Mesenchymal stem cell (in vitro differentiated cells and primary cell): ENCODE results near the gene MUS81.
A peak's percentile ranks its signal among the peaks of the same experiment; 100 is the strongest.

ENCODE experiments used
- DNase-seq: peaks from one replicate; pipeline ENCODE4 v3.0.0-alpha.2; 2013
- H2AFZ ChIP-seq: one replicate; pipeline ENCODE4 v1.6.1; 2013; ENCODE audit warnings: low read depth, mild to moderate bottlenecking, control low read depth, inconsistent platforms, low read length, moderate library complexity
- H2AK5ac ChIP-seq: 2 replicates; pipeline ENCODE4 v1.6.1; 2013; ENCODE audit warnings: low read length, moderate library complexity, mild to moderate bottlenecking, inconsistent platforms; ENCODE audit not compliant: severe bottlenecking
- H2BK120ac ChIP-seq: one replicate; pipeline ENCODE4 v1.6.1; 2013; ENCODE audit warnings: low read depth, mild to moderate bottlenecking, inconsistent platforms, low read length, moderate library complexity
- H2BK12ac ChIP-seq, 2 experiments: one replicate each; pipeline ENCODE4 v1.6.1; 2013; ENCODE audit warnings: inconsistent platforms in 2 of 2, low read length in 2 of 2, mild to moderate bottlenecking in 2 of 2, moderate library complexity in 2 of 2, control low read depth in 1 of 2
- H2BK15ac ChIP-seq: one replicate; pipeline ENCODE4 v1.6.1; 2013; ENCODE audit warnings: mild to moderate bottlenecking, low read depth, inconsistent platforms; ENCODE audit not compliant: poor library complexity, severe bottlenecking
- H2BK5ac ChIP-seq: 2 replicates; pipeline ENCODE4 v1.6.1; 2013; ENCODE audit warnings: low read depth, mild to moderate bottlenecking, low read length, control low read depth, inconsistent platforms; ENCODE audit not compliant: poor library complexity, severe bottlenecking
- H3K14ac ChIP-seq, 2 experiments: one replicate each; pipeline ENCODE4 v1.6.1; 2013; ENCODE audit warnings: inconsistent platforms in 2 of 2, low read length in 2 of 2, control low read depth in 1 of 2, mild to moderate bottlenecking in 1 of 2, moderate library complexity in 1 of 2
- H3K18ac ChIP-seq, 2 experiments: one replicate each; pipeline ENCODE4 v1.6.1; 2013; ENCODE audit warnings: inconsistent platforms in 2 of 2, low read length in 2 of 2, control low read depth in 1 of 2, low read depth in 1 of 2, mild to moderate bottlenecking in 1 of 2
- H3K23ac ChIP-seq, 2 experiments: one replicate each; pipeline ENCODE4 v1.6.1; 2013; ENCODE audit warnings: inconsistent platforms in 2 of 2, low read length in 2 of 2, mild to moderate bottlenecking in 2 of 2, moderate library complexity in 2 of 2, control low read depth in 1 of 2
- H3K27ac ChIP-seq: 2 replicates; pipeline ENCODE4 v1.5.1; 2013; ENCODE audit warnings: mild to moderate bottlenecking, moderate library complexity, low read length, control low read depth, inconsistent platforms; ENCODE audit not compliant: poor library complexity, severe bottlenecking
- H3K27me3 ChIP-seq, 2 experiments: 2 replicates each; pipeline versions ENCODE4 v1.6.1 to v1.7.0; 2013; ENCODE audit warnings: low read length in 2 of 2, mild to moderate bottlenecking in 2 of 2, moderate library complexity in 2 of 2, control low read depth in 1 of 2, inconsistent platforms in 1 of 2; ENCODE audit not compliant: control insufficient read depth in 1 of 2, insufficient read depth in 1 of 2
- H3K36me3 ChIP-seq, 2 experiments: 2 replicates each; pipeline versions ENCODE4 v1.6.1 to v1.7.0; 2013; ENCODE audit warnings: low read length in 2 of 2, control low read depth in 1 of 2, inconsistent platforms in 1 of 2, low read depth in 1 of 2, mild to moderate bottlenecking in 1 of 2; ENCODE audit not compliant: insufficient read depth in 2 of 2, control insufficient read depth in 1 of 2
- H3K4ac ChIP-seq, 2 experiments: one replicate each; pipeline ENCODE4 v1.6.1; 2013; ENCODE audit warnings: inconsistent platforms in 2 of 2, low read length in 2 of 2, mild to moderate bottlenecking in 2 of 2, moderate library complexity in 2 of 2, control low read depth in 1 of 2, low read depth in 1 of 2
- H3K4me1 ChIP-seq: 2 replicates; pipeline ENCODE4 v1.6.1; 2013; ENCODE audit warnings: low read depth, low read length, control low read depth; ENCODE audit not compliant: control insufficient read depth, insufficient read depth
- H3K4me2 ChIP-seq: 2 replicates; pipeline ENCODE4 v1.6.1; 2013; ENCODE audit warnings: low read length, mild to moderate bottlenecking, inconsistent platforms; ENCODE audit not compliant: poor library complexity, severe bottlenecking
- H3K4me3 ChIP-seq, 2 experiments: 2 replicates each; pipeline versions ENCODE4 v1.5.1 to v1.7.0; 2013; ENCODE audit warnings: low read length in 2 of 2, mild to moderate bottlenecking in 2 of 2, control low read depth in 1 of 2, low read depth in 1 of 2; ENCODE audit not compliant: insufficient read depth in 1 of 2
- H3K79me1 ChIP-seq: replicated peaks from 2 replicates; pipeline ENCODE4 v1.6.1; 2013; ENCODE audit warnings: mild to moderate bottlenecking, control low read depth, low read length, inconsistent platforms; ENCODE audit not compliant: poor library complexity, severe bottlenecking
- H3K9ac ChIP-seq: 2 replicates; pipeline ENCODE4 v1.7.0; 2013; ENCODE audit warnings: mild to moderate bottlenecking, low read length, moderate library complexity
- H3K9me3 ChIP-seq: 2 replicates; pipeline ENCODE4 v1.7.0; 2013; ENCODE audit warnings: mild to moderate bottlenecking, low read length; ENCODE audit not compliant: control insufficient read depth
- H4K8ac ChIP-seq: one replicate; pipeline ENCODE4 v1.6.1; 2013; ENCODE audit warnings: inconsistent platforms, mild to moderate bottlenecking, low read length, moderate library complexity
- H4K91ac ChIP-seq: one replicate; pipeline ENCODE4 v1.6.1; 2013; ENCODE audit warnings: mild to moderate bottlenecking, low read length, inconsistent platforms
- WGBS: methylation state at CpG from one replicate; pipeline ENCODE4 v1.1.7; 2013; ENCODE audit warnings: mixed read lengths; 5-methylcytosine and 5-hydroxymethylcytosine counted together

Gene MUS81

GRCh38 chr11:65883786-65884715 is 23.8 kb downstream of the MUS81 start:
- Histone ChIP-seq H2AK5ac (no peak overlapping the region), H4K8ac (no peak overlapping the region), H3K36me3 (peaks cover 51 to 61% of the 10 kb centered on the region in 2 experiments), H3K9ac (peak overlapping the region; percentile 21), H3K27ac (no peak overlapping the region), H3K4me3 (no peak overlapping the region), H2BK5ac (no peak overlapping the region), H2BK12ac (no peak overlapping the region), H3K14ac (no peak overlapping the region), H2BK15ac (no peak overlapping the region), H4K91ac (peak overlapping the region; percentile 43), H2AFZ (no peak overlapping the region), H3K79me1 (peaks cover 27% of the 10 kb centered on the region), H3K4me1 (peaks cover 16% of the 10 kb centered on the region), H3K23ac (no peak overlapping the region), H3K4me2 (no peak overlapping the region), H2BK120ac (no peak overlapping the region), H3K18ac (no peak overlapping the region), H3K9me3 (no peaks in the 10 kb centered on the region), H3K27me3 (no peaks in the 10 kb centered on the region), H3K4ac (no peak overlapping the region)
- no peak for DNase-seq
- 88% methylated on average over 27 of the region's 28 CpGs for WGBS

DNA sequence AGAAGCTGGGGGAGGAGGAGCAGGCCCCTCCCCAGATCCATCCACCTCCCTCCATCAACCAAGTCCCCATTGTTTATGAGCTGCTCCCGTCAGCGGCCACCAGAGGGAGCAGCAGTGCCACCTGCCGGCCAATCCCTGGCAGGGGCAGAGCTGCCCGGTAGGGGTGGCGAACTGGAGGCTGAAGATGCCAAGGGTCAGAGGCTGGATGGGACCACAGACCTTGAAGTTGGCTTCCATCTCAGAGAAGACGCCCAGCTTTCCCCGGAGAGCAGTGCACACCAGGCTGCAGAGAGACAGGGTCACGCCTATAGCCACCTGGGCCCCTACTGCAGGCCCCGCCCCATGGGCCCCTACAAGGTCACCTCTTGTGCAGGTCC is 24.5 kb downstream of the MUS81 start:
- Histone ChIP-seq H3K18ac (no peak overlapping the region), H3K9me3 (no peaks in the 10 kb centered on the region), H3K14ac (no peak overlapping the region), H3K4me1 (peaks cover 16% of the 10 kb centered on the region), H4K8ac (peak overlapping the region; percentile 4), H3K4me2 (no peak overlapping the region), H3K27ac (no peak overlapping the region), H2AK5ac (no peak overlapping the region), H2AFZ (no peak overlapping the region), H3K23ac (no peak overlapping the region), H3K4ac (no peak overlapping the region), H2BK12ac (no peak overlapping the region), H3K79me1 (peaks cover 27% of the 10 kb centered on the region), H2BK15ac (no peak overlapping the region), H3K36me3 (peaks cover 51 to 60% of the 10 kb centered on the region in 2 experiments), H2BK5ac (no peak overlapping the region), H2BK120ac (no peak overlapping the region), H3K9ac (peak overlapping the region; percentile 21), H3K4me3 (no peak overlapping the region), H3K27me3 (no peaks in the 10 kb centered on the region), H4K91ac (no peak overlapping the region)
- peak; percentile 80 for DNase-seq
- WGBS = 32% methylated on average over 9 of the region's 9 CpGs

DNA sequence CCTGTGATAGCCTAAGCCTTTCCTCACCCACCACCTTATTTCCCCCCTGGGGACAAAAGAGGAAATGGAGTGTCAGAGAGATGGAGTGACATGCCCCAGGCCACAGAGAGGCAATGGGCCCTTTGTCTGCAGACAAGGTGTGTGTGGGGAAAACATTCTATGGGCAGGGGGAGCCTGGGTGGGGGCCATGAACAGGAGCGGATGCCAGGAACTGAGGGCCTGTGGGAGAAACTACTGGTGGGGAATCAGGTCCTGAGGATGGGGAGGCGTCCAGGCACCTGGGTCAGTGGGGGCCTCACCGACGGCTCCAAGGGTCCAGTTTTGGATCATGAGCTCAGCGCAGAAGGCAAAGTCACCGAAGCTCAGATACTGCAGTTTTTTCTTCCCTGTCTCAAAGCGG is 25.0 kb downstream of the MUS81 start:
- no peak overlapping the region for H2BK5ac ChIP-seq
- 96% methylated on average over 7 of the region's 7 CpGs for WGBS

DNA sequence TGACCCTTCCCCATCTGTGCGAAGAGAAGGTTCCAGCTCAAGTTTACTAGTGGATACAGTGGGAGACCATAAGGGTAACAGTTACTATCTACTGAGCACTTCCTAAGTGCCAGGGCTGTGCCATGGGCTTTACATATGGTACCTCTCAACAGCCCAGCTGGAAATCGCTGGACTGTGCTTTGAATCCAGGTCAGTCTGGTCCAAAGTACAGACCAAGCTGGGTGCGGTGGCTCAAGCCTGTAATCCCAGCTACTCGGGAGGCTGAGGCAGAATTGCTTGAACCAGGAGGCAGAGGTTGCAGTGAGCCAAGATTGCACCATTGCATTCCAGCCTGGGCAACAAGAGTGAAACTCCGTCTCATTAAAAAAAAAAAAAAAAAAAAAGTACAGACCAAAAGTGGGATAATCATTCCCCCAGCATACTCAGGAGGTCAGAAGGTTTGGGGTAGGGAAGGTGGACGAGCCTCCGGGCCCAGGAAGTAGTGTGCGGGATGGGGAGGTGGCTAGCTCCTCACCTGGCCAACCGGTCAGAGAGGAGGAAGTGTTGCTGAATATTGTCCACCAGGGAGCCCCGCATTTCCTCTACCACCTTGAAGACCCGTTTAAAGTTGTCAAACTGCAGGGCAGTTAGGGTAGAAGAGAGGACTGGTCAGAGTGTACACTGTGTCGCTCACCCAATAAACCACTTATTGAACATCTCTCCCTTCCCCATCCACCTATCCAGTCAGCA is 25.7 kb downstream of the MUS81 start:
- H3K27me3 ChIP-seq = no peaks in the 10 kb centered on the region
- peaks cover 21% of the 10 kb centered on the region for H3K4me1 ChIP-seq
- H3K36me3 ChIP-seq = peaks cover 51 to 56% of the 10 kb centered on the region in 2 experiments
- no peak overlapping the region for H2AFZ ChIP-seq
- no peak overlapping the region for H3K23ac ChIP-seq
- peak overlapping the region; percentile 94 for H3K9ac ChIP-seq
- no peak overlapping the region for H2BK5ac ChIP-seq
- H3K9me3 ChIP-seq = no peaks in the 10 kb centered on the region
- no peak overlapping the region for H3K4ac ChIP-seq
- H3K79me1 ChIP-seq = peaks cover 28% of the 10 kb centered on the region
- H3K18ac ChIP-seq = no peak overlapping the region
- H4K8ac ChIP-seq = no peak overlapping the region
- H3K4me3 ChIP-seq = no peak overlapping the region
- DNase-seq = no peak
- H3K27ac ChIP-seq = no peak overlapping the region
- no peak overlapping the region for H2BK120ac ChIP-seq
- no peak overlapping the region for H3K4me2 ChIP-seq
- H4K91ac ChIP-seq = no peak overlapping the region
- no peak overlapping the region for H2BK15ac ChIP-seq
- WGBS = 94% methylated on average over 8 of the region's 12 CpGs
- no peak overlapping the region for H3K14ac ChIP-seq
- no peak overlapping the region for H2AK5ac ChIP-seq
- no peak overlapping the region for H2BK12ac ChIP-seq

More for the DNA sequence above, 25.0 kb downstream of the MUS81 start:
- H3K4me1 ChIP-seq = peaks cover 18% of the 10 kb centered on the region
- no peak overlapping the region for H3K18ac ChIP-seq
- H3K9ac ChIP-seq = peak overlapping the region; percentile 14
- peaks cover 51 to 56% of the 10 kb centered on the region in 2 experiments for H3K36me3 ChIP-seq
- H3K4me2 ChIP-seq = no peak overlapping the region
- no peak overlapping the region for H3K4ac ChIP-seq
- H3K79me1 ChIP-seq = peaks cover 28% of the 10 kb centered on the region
- H2BK15ac ChIP-seq = no peak overlapping the region
- H2BK120ac ChIP-seq = no peak overlapping the region
- no peak overlapping the region for H3K23ac ChIP-seq
- H3K14ac ChIP-seq = no peak overlapping the region
- no peaks in the 10 kb centered on the region for H3K9me3 ChIP-seq
- H4K91ac ChIP-seq = peak overlapping the region; percentile 11
- H3K27me3 ChIP-seq = no peaks in the 10 kb centered on the region
- no peak for DNase-seq
- no peak overlapping the region for H2AK5ac ChIP-seq
- H2BK12ac ChIP-seq = no peak overlapping the region
- no peak overlapping the region for H3K4me3 ChIP-seq
- peak overlapping the region; percentile 47 for H4K8ac ChIP-seq
- H3K27ac ChIP-seq = no peak overlapping the region
- H2AFZ ChIP-seq = no peak overlapping the region
